H1 (cell line): ENCODE data around the gene WDFY1. TPM values are rescaled to one million over a fixed set of nuclear protein-coding genes. Genes with fewer than 3 reads are reported as not detected.

ENCODE experiments used
- CTCF ChIA-PET: fragments of 300-600 bp; sonication (Branson Sonifier 250); formaldehyde crosslinking; loops from one replicate; lab custom pipeline; 2021; ENCODE audit not compliant: partially characterized antibody; lab: Charles Lee
- POLR2A ChIA-PET: fragments of 300-600 bp; sonication (Branson Sonifier 250); formaldehyde crosslinking; loops from one replicate; lab custom pipeline; 2021; ENCODE audit warnings: inconsistent platforms; ENCODE audit not compliant: partially characterized antibody; lab: Charles Lee
- DNase-seq, 2 experiments: peaks; one replicate each; pipeline versions ENCODE4 v3.0.0 to v3.0.0-alpha.2; 2010 to 2022; ENCODE audit warnings: low spot score in 2 of 2, low read depth in 1 of 2, mixed read lengths in 1 of 2
- FAIRE-seq: peaks from 2 replicates; lab custom pipeline; 2011; peaks lifted over from hg19 to GRCh38; lab: Jason Lieb, UNC
- H2AFZ ChIP-seq: 2 replicates; pipeline ENCODE4 v1.8.1; 2012; ENCODE audit warnings: low read length, inconsistent platforms
- H2AK5ac ChIP-seq: 2 replicates; pipeline ENCODE4 v1.6.1; 2013; ENCODE audit warnings: low read depth, low read length
- H2BK120ac ChIP-seq: replicated peaks from 2 replicates; pipeline ENCODE3; 2013; ENCODE audit warnings: low read depth, low read length, inconsistent platforms
- H2BK12ac ChIP-seq: 2 replicates; pipeline ENCODE4 v1.6.1; 2013; ENCODE audit warnings: low read depth, low read length
- H2BK15ac ChIP-seq: 2 replicates; pipeline ENCODE4 v1.6.1; 2013; ENCODE audit warnings: low read length
- H2BK20ac ChIP-seq: 2 replicates; pipeline ENCODE4 v1.6.1; 2013; ENCODE audit warnings: low read length
- H2BK5ac ChIP-seq: 2 replicates; pipeline ENCODE4 v1.6.1; 2013; ENCODE audit warnings: low read depth, low read length
- H3K14ac ChIP-seq: 2 replicates; pipeline ENCODE4 v1.6.1; 2013; ENCODE audit warnings: inconsistent platforms; ENCODE audit not compliant: insufficient read length
- H3K18ac ChIP-seq: 2 replicates; pipeline ENCODE4 v1.6.1; 2013; ENCODE audit warnings: low read length; ENCODE audit errors: extremely low read depth
- H3K23ac ChIP-seq: 2 replicates; pipeline ENCODE4 v1.6.1; 2013; ENCODE audit warnings: inconsistent platforms; ENCODE audit not compliant: insufficient read length
- H3K23me2 ChIP-seq: 2 replicates; pipeline ENCODE4 v1.6.1; 2013; ENCODE audit warnings: low read depth, low read length
- H3K27ac ChIP-seq: 2 replicates; pipeline ENCODE4 v1.6.1; 2011; ENCODE audit warnings: low read depth, low read length, inconsistent platforms
- H3K27me3 ChIP-seq, 4 experiments: replicated peaks in 1 of 4; 1 replicate in 1 of 4; 2 replicates in 3 of 4; pipeline versions ENCODE4 v1.6.1 to v1.8.1; 2011 to 2013; ENCODE audit warnings: low read length in 3 of 4, mild to moderate bottlenecking in 3 of 4, inconsistent platforms in 2 of 4, mixed read lengths in 2 of 4, moderate library complexity in 1 of 4; ENCODE audit not compliant: control insufficient read depth in 3 of 4, insufficient read depth in 3 of 4; ENCODE audit errors: extremely low read depth in 1 of 4
- H3K36me3 ChIP-seq, 4 experiments: 2 replicates each; pipeline versions ENCODE4 v1.6.1 to v1.8.1; 2011 to 2013; ENCODE audit warnings: mild to moderate bottlenecking in 4 of 4, low read length in 3 of 4, moderate library complexity in 2 of 4, control low read depth in 1 of 4, inconsistent platforms in 1 of 4; ENCODE audit not compliant: insufficient read depth in 4 of 4, control insufficient read depth in 2 of 4
- H3K4ac ChIP-seq: replicated peaks from 2 replicates; pipeline ENCODE3; 2013; ENCODE audit warnings: low read length, low read depth, mixed read lengths, inconsistent platforms; ENCODE audit not compliant: insufficient read length
- H3K4me1 ChIP-seq, 4 experiments: replicated peaks in 1 of 4; 1 replicate in 1 of 4; 2 replicates in 3 of 4; pipeline versions ENCODE4 v1.6.1 to v1.8.1; 2011 to 2013; ENCODE audit warnings: low read length in 3 of 4, inconsistent platforms in 2 of 4, mixed read lengths in 1 of 4; ENCODE audit not compliant: insufficient read depth in 4 of 4, control insufficient read depth in 3 of 4
- H3K4me2 ChIP-seq, 2 experiments: 2 replicates each; pipeline versions ENCODE4 v1.6.1 to v1.8.1; 2011 to 2013; ENCODE audit warnings: low read depth in 2 of 2, low read length in 2 of 2, control low read depth in 1 of 2, inconsistent platforms in 1 of 2, mild to moderate bottlenecking in 1 of 2; ENCODE audit not compliant: insufficient read depth in 1 of 2
- H3K4me3 ChIP-seq, 4 experiments: fragments of 200-600, 300-600 bp in 1 of 4; sonication (generic), shearing (Covaris generic), sonication (Bioruptor Twin) in 1 of 4; 2 replicates each; pipeline versions ENCODE4 v1.5.1 to v1.8.1; 2011 to 2016; ENCODE audit warnings: low read length in 4 of 4, low read depth in 3 of 4, control low read depth in 2 of 4, inconsistent platforms in 2 of 4, mild to moderate bottlenecking in 2 of 4, mixed read lengths in 1 of 4, moderate library complexity in 1 of 4; ENCODE audit not compliant: insufficient read depth in 2 of 4; ENCODE audit errors: extremely low read depth in 1 of 4
- H3K56ac ChIP-seq: replicated peaks from 2 replicates; pipeline ENCODE3; 2013; ENCODE audit warnings: low read depth, mild to moderate bottlenecking, mixed read lengths, low read length, inconsistent platforms; ENCODE audit not compliant: insufficient read length
- H3K79me1 ChIP-seq: 2 replicates; pipeline ENCODE4 v1.6.1; 2013; ENCODE audit warnings: low read depth, low read length, control low read depth
- H3K79me2 ChIP-seq, 2 experiments: 2 replicates each; pipeline versions ENCODE4 v1.6.1 to v1.8.1; 2012 to 2013; ENCODE audit warnings: low read length in 2 of 2, mild to moderate bottlenecking in 2 of 2, inconsistent platforms in 1 of 2; ENCODE audit not compliant: insufficient read depth in 2 of 2, control insufficient read depth in 1 of 2
- H3K9ac ChIP-seq, 4 experiments: replicated peaks in 1 of 4; 1 replicate in 1 of 4; 2 replicates in 3 of 4; pipeline versions ENCODE4 v1.6.1 to v1.8.1; 2011 to 2013; ENCODE audit warnings: low read depth in 3 of 4, low read length in 3 of 4, control low read depth in 2 of 4, mild to moderate bottlenecking in 2 of 4, moderate library complexity in 2 of 4, inconsistent platforms in 1 of 4; ENCODE audit errors: extremely low read depth in 1 of 4
- H3K9me3 ChIP-seq, 2 experiments: 2 replicates each; pipeline versions ENCODE4 v1.6.1 to v1.8.1; 2012 to 2013; ENCODE audit warnings: mild to moderate bottlenecking in 2 of 2, moderate library complexity in 2 of 2, control low read depth in 1 of 2, inconsistent platforms in 1 of 2, low read depth in 1 of 2, low read length in 1 of 2, mixed read lengths in 1 of 2; ENCODE audit not compliant: insufficient read depth in 2 of 2
- H4K20me1 ChIP-seq, 2 experiments: replicated peaks in 1 of 2; 2 replicates each; pipeline versions ENCODE3 to v1.8.1; 2011 to 2013; ENCODE audit warnings: inconsistent platforms in 2 of 2, low read length in 2 of 2, mild to moderate bottlenecking in 1 of 2; ENCODE audit not compliant: insufficient read depth in 2 of 2, control insufficient read depth in 1 of 2
- H4K5ac ChIP-seq: 2 replicates; pipeline ENCODE4 v1.6.1; 2013; ENCODE audit warnings: low read length, low read depth, mixed read lengths, inconsistent platforms; ENCODE audit not compliant: insufficient read length
- H4K8ac ChIP-seq: 2 replicates; pipeline ENCODE4 v1.8.0; 2013; ENCODE audit warnings: mild to moderate bottlenecking, moderate library complexity, low read length, inconsistent platforms; ENCODE audit not compliant: insufficient read depth; ENCODE audit errors: extremely low read depth
- H4K91ac ChIP-seq: replicated peaks from 2 replicates; pipeline ENCODE3; 2013; ENCODE audit warnings: low read length, mixed read lengths, inconsistent platforms; ENCODE audit not compliant: insufficient read length
- WGBS, 2 experiments: shearing (Covaris generic) in 1 of 2; methylation state at CpG; one replicate each; pipeline versions ENCODE4 v1.1.6 to v1.1.7; 2013 to 2015; ENCODE audit warnings: low lambda C conversion rate in 2 of 2, mixed read lengths in 2 of 2, inconsistent platforms in 1 of 2, low coverage in 1 of 2, missing lambda C conversion rate in 1 of 2; ENCODE audit not compliant: insufficient replicate concordance in 2 of 2, insufficient coverage in 1 of 2, insufficient read length in 1 of 2; ENCODE audit errors: extremely low coverage in 1 of 2, missing lambda C conversion rate in 1 of 2; 5-methylcytosine and 5-hydroxymethylcytosine counted together
- polyA plus RNA-seq, 7 experiments: library from polyadenylated mRNA; depleted of rRNA in 3 of 7; stranded (reverse) in 5 of 7; unstranded in 2 of 7; fragments of >200 nt in 5 of 7; fragments of 200-250 nt in 2 of 7; gene quantifications; 1 replicate in 5 of 7; 2 replicates in 1 of 7; 4 replicates in 1 of 7; pipeline versions ENCODE4 v1.2.1 to v1.2.3, GENCODE V29; 2011 to 2013; ENCODE audit warnings: missing spikeins in 2 of 7, mixed read lengths in 2 of 7
- total RNA-seq: library from RNA; stranded (reverse); fragmentation: NEBNext Ultra II Directional; extraction: Animal tissue kit (Norgen Biotek cat#: 25700); gene quantifications from 2 replicates; pipeline ENCODE4 v1.2.1, GENCODE V29; 2021

The WDFY1 gene
- total and polyA plus RNA-seq, 2 of the 8 experiments (the other 6 are each of a cell fraction or from before 2014, with no cell fraction given): 68.4 to 94.7 TPM

- FAIRE-seq (no peak), DNase-seq (no peak)
- H3K79me2 ChIP-seq: no peaks in the 10 kb centered on the region
- ChIA-PET POLR2A (no interaction called here), CTCF (no interaction called here)
- H2BK15ac ChIP-seq: no peak overlapping the region
- no peaks in the 10 kb centered on the region for H3K79me1 ChIP-seq
- H2BK120ac ChIP-seq: no peak overlapping the region
- H3K23me2 ChIP-seq: no peaks in the 10 kb centered on the region
- no peak overlapping the region for H3K56ac ChIP-seq
- H2AK5ac ChIP-seq: no peak overlapping the region
- no peak overlapping the region for H3K4me3 ChIP-seq
- H4K8ac ChIP-seq: no peak overlapping the region
- H3K27me3 ChIP-seq: no peaks in the 10 kb centered on the region
- no peak overlapping the region for H3K4ac ChIP-seq
- no peak overlapping the region for H2BK12ac ChIP-seq
- H2AFZ ChIP-seq: no peak overlapping the region
- H3K36me3 ChIP-seq: peaks cover 7 to 56% (median 12%) of the 10 kb centered on the region in 4 experiments; a peak in 7 of 8 replicates
- peaks cover 0 to 4% (median 0%) of the 10 kb centered on the region in 4 experiments; a peak in 1 of 7 replicates for H3K4me1 ChIP-seq
- H3K27ac ChIP-seq: no peak overlapping the region
- H3K14ac ChIP-seq: no peak overlapping the region
- no peak overlapping the region for H3K9ac ChIP-seq
- no peak overlapping the region for H3K18ac ChIP-seq
- H3K4me2 ChIP-seq: no peak overlapping the region
- WGBS, 2 experiments: 92% methylated on average over 2 of the region's 2 CpGs; no CpG with 5 or more reads in 1 of the 2 experiments
- no peaks in the 10 kb centered on the region for H3K9me3 ChIP-seq
- H4K91ac ChIP-seq: no peak overlapping the region
- H4K5ac ChIP-seq: no peak overlapping the region
- H2BK5ac ChIP-seq: no peak overlapping the region
- no peak overlapping the region for H3K23ac ChIP-seq
- H4K20me1 ChIP-seq: no peaks in the 10 kb centered on the region
- H2BK20ac ChIP-seq: no peak overlapping the region
Observed at GRCh38 chr2:223901854-223902253, 43.3 kb downstream of the WDFY1 start.
